HG03342 (cell line): ENCODE results near the gene TMEM178B.

Source experiments
- ATAC-seq: cut with Tn5 transposase; IDR thresholded peaks from one replicate; pipeline ENCODE4 v1.9.1; 2021; ENCODE audit warnings: mild to moderate bottlenecking, moderate library complexity; ENCODE audit not compliant: unreplicated experiment

Gene TMEM178B

GRCh38 chr7:141456298-141456697 lies 382.4 kb downstream of the TMEM178B start:
- no peak for ATAC-seq

DNA sequence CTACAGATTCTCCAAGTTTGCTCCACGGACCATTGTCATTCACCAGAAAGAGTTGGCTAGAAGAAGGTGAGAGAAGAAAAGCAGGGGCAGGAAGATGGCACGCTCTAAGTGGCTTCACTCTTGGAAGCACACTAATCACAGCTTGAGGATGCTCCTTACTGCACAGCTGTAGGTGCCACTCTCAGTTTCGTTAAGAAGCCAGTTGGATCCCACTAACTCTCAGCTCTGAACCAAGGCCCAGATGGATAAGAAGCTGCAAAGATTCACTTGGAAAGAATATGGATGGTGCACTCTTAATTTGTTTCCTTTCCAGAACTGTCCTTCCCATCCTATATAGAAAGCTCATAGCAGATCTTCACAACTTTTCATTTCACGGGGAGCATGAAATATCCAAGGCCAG lies 382.8 kb downstream of the TMEM178B start:
- ATAC-seq, result no peak

DNA sequence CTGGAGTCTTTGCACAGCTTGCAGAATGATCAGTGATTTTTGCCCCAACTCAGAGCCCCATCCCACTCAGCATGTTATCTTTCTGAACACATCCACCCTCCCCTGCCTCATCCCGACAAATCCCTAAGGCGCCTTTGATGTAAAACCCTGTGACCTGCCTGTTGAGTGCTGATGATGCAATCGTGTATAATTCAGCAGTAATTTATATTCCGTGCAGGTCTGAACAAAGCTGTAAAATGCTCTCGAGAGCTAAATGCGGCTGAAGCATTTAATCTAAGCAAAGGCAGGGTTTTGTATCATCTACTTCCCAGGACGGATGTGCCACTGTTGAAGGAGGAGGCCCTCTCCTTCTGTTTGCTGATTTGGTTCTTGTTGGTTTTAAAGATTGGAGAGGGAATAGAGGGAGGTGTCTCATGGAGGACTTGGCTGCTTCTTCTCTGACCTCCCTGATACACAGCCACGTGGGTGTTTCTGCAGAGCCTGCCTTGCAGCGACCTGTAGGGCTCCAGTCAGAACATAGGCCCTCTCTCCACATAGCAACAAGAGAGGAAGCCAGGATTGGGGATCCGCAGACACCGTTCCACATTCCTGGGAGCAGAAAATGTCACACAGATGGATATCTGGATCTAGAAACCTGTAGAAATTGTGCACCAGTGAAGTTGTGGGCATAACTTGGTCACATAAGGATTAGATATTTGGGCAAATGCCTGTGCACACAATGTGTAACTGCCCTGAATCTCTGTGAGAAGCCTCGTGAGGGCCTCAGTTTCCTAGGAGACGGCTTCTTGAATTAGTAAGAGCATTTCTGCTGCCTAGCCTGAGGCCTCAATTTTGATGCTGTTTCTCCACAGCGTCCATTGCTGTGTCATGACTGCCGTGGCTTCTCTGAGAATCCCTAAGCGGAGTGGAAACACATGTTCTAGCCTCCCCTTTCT lies 387.2 kb downstream of the TMEM178B start:
- ATAC-seq, result no peak

- no peak for ATAC-seq
These were observed 388.1 kb downstream of the TMEM178B start for GRCh38 chr7:141461924-141462323.

DNA sequence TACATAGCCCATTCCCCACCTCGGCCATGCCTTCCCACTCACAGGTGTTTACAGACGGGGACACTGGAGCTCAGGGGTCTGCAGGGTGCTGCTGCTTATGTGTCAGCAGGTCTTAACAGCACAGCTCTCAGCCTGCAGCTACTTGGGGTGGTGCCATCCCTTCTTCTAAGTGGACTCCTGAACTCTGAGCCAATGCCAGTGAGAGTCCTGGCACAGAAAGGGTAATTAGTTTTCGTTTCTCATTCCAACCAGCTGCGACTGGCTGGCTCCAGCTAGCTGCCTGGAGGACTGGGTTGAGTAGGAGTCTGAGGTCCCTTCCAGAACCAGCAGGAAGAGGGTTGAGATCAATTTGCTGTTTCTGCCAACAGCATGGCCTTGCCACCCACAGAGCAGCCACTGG lies 389.1 kb downstream of the TMEM178B start:
- ATAC-seq, result no peak

DNA sequence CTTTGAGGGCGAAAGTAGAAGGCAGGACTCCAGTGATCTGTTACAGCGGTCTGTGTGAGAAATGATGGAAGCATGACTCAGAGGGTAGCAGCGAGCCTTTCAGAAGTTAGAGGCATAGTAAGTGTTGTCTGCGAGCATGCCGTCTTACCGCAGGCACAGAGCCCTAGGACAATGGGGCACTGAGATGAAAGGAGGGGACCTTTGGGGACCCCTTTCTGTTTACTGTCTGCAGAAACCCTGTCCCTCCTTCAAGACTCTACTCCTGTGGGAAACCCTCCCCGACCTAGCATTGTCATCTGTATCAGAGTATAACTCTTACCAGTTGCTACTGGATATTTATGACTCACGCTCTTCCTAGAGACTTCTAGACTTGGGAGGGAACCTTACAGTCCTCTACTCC lies 390.1 kb downstream of the TMEM178B start:
- no peak for ATAC-seq

DNA sequence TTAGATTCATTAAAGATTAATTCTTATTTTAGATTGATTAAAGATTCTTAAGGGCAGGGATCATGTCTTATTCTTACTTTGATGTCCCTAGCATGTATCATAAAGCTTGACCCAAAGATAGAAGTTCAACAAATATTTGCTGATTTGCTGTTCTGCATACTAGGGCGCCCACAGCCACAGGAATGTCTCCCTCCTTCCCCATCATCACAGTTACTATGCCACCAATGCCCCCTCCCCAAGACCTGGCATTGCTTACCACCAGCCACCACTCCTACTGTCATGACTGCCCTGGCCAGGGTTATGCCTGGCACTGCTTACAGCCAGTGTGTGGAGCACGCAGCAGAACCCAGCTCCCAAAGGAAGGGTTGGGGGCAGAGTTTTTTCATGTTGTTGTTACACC lies 390.7 kb downstream of the TMEM178B start:
- no peak for ATAC-seq

DNA sequence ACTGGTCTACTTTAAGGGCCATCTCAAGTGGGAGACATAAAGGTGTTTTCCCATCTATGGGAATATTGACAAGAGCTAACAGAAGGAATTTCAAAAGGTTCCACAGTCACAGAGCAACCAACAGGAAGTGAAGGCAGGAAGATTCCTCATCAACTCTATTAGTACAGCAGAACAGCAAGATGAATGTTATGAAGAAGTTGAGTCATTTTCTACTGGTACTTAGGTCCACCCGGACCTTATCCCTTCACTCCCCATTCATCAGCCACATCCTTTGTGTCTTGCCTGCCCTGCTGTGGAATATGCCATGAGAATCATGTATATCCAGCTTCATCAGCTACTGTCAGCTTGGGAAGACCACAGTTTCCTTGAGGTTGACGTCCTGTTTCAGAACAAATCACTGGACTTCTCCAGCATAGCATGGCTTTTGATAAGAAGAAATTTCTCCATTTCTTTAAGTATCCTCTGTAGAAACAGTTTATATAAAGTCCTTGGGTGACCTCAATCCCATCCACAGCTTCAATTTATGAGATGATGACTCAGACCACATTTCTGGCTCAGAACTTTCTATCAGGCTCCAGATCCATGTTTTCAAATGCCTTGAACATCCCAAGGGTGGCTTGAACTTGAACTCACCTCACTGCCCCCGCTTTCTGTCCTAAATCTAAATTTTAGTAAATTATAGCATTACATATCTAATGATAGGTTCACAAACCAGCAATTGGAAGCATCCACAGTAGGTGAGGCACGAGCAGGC lies 392.5 kb downstream of the TMEM178B start:
- no peak for ATAC-seq

DNA sequence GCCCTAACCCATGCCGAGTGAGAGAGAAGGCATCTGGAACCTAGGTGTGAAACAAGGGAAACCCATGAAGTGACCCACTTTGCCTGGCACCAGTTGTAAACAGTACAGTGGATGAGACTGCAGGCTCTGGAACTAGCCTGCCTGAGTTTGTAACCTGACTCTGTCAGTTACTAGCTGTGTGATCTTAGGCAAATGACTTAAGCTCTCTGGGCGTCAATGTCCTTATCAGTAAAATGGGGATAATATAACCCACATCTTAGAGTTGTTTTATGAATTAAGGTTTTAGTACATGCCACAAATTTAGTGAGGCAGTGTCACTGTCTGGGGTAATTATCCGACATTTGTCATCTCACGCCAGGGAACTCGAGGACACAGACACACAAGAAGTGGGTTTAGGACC lies 394.5 kb downstream of the TMEM178B start:
- no peak for ATAC-seq

DNA sequence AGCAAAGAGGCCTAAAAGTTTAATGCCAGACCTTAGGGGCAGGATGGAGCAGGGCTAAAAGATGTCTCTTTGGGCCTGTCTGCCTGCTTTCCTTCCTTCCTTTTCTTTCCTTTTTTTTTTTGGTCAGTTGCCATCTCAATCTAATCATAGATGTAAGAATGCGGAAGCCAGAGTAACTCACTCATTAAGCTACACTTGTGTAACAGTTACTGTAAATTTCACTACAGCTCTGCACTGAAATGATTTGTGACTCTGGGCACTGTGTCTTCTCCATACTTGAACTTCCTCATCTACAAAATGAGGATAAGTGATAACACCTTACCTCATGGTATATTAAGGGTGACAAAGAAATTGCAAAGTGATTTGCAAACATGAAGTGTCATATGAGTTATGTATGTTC lies 401.8 kb downstream of the TMEM178B start:
- no peak for ATAC-seq

DNA sequence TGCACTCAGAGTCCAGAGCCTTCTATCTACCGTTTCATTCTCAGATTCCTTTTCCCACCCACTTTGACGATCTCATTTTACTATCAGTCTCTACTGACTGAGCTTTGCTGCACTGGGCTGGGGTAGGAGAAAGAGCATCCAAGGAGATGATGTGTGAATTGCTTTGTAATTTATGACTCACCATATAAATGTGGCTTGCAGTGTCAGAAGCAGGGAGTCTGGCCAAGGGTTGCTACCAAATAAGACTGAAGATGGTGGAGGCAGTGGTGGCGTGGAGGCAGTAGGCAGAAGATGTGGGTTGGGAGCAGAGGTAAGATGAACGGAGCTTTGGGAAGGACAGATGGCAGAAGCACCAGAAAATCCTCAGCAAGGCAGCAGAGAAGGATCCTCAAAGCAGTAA lies 404.0 kb downstream of the TMEM178B start:
- ATAC-seq, result no peak

DNA sequence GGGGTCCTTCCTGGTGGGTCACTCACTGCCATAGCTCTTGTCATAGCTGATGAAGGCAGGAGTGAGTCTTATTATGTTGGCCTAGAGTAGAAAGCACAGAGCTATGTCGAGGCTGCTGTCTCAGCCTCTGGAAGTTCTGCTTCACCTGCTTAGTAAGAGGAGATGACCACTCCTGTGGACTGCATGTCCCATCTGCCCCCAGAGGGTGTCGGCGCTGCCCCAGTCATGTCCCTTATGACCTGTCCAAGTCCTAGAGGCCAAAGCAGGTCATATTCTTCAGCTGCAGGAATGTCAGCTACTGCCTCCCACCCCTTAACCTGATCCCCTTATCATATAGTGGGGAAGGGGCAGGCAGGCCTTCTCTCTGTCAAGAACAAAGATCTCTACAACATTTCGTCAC lies 405.0 kb downstream of the TMEM178B start:
- ATAC-seq, result no peak

- ATAC-seq, result no peak
These were observed 407.1 kb downstream of the TMEM178B start for GRCh38 chr7:141480953-141481352.

- no peak for ATAC-seq
These were observed 408.1 kb downstream of the TMEM178B start for GRCh38 chr7:141481971-141482370.

DNA sequence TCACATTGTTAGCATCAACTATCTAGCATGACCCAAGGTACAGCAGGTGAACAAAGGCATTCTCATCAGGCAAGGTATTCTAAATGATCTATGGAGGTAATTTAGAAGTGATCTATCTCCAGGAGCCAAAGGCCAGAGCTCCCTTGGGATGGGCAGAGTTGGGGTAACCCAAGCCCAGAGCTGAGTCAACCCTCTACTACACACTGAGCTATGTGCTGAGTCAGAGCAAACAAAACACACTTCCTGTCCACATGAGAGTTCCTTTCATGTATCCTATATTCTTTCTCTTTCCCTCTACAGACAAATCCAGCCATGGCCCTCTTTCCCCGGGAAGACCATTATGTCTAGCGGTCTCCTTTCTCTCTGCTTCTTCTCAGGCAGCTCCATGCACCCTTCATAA lies 409.2 kb downstream of the TMEM178B start:
- no peak for ATAC-seq

GRCh38 chr7:141484907-141485306 lies 411.0 kb downstream of the TMEM178B start:
- ATAC-seq, result no peak

- no peak for ATAC-seq
These were observed 413.1 kb downstream of the TMEM178B start for GRCh38 chr7:141486959-141487358.

GRCh38 chr7:141490474-141490873 lies 416.6 kb downstream of the TMEM178B start:
- ATAC-seq, result no peak

DNA sequence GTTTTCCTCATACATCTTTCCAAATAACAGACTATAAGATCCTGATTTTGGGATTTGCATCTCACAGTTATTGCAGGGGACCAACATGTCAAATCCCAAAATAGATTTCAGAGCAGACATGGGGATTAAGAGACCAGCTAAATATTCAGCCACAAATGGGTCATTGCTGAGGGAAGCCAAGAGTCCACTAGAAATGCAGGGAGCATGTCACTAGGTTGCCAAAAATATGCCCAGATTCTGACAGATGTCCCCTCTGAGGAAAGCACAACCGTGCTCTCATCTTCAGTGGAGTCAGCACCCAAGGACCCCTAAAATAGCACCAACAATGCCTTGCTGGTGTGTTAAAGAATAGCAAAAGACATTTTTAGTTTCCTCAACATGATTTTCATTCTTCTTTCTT lies 421.2 kb downstream of the TMEM178B start:
- no peak for ATAC-seq

- ATAC-seq, result no peak
These were observed 423.5 kb downstream of the TMEM178B start for GRCh38 chr7:141497391-141497790.

GRCh38 chr7:141500608-141501007 lies 426.7 kb downstream of the TMEM178B start:
- no peak for ATAC-seq

GRCh38 chr7:141501451-141501850 lies 427.6 kb downstream of the TMEM178B start:
- ATAC-seq, result no peak
